MM.1S (cell line): ENCODE measurements around the gene HOXC11.

Source experiments
- DNase-seq: peaks from one replicate; pipeline ENCODE4 v3.0.0-alpha.2; 2015
- H2AFZ ChIP-seq: fragments of 300-600 bp; sonication (generic); 2 replicates; pipeline ENCODE4 v1.6.0; 2016; ENCODE audit warnings: antibody characterized with exemption, low read length
- H3F3A ChIP-seq: fragments of 300-600 bp; sonication (generic); 2 replicates; pipeline ENCODE4 v1.6.1; 2016; ENCODE audit warnings: mild to moderate bottlenecking, antibody characterized with exemption, low read length, moderate library complexity, mixed read lengths; ENCODE audit not compliant: insufficient read depth
- H3K27ac ChIP-seq: fragments of 300-600 bp; sonication (generic); 2 replicates; pipeline ENCODE4 v1.5.1; 2016; ENCODE audit warnings: mild to moderate bottlenecking, low read length
- H3K27me3 ChIP-seq: fragments of 300-600 bp; sonication (generic); replicated peaks from 2 replicates; pipeline ENCODE4 v1.6.0; 2016; ENCODE audit warnings: low read length; ENCODE audit not compliant: insufficient read depth
- H3K36me3 ChIP-seq: fragments of 300-600 bp; sonication (generic); replicated peaks from 2 replicates; pipeline ENCODE4 v1.6.1; 2016; ENCODE audit warnings: mild to moderate bottlenecking, low read length, mixed read lengths; ENCODE audit not compliant: insufficient read depth
- H3K4me1 ChIP-seq: fragments of 300-600 bp; sonication (generic); 2 replicates; pipeline ENCODE4 v1.6.1; 2016; ENCODE audit warnings: low read length, mixed read lengths
- H3K4me2 ChIP-seq: fragments of 300-600 bp; sonication (generic); 2 replicates; pipeline ENCODE4 v1.6.0; 2016; ENCODE audit warnings: low read depth, low read length
- H3K4me3 ChIP-seq: fragments of 300-600 bp; sonication (generic); 2 replicates; pipeline ENCODE4 v1.5.1; 2016; ENCODE audit warnings: low read length, mixed read lengths
- H3K79me2 ChIP-seq: fragments of 300-600 bp; sonication (generic); 2 replicates; pipeline ENCODE4 v1.6.1; 2016; ENCODE audit warnings: mixed run types, low read length, mixed read lengths
- H3K9ac ChIP-seq: fragments of 300-600 bp; sonication (generic); 2 replicates; pipeline ENCODE4 v1.6.1; 2016; ENCODE audit warnings: low read length, mixed read lengths
- H3K9me2 ChIP-seq: fragments of 300-600 bp; sonication (generic); replicated peaks from 2 replicates; pipeline ENCODE4 v1.6.1; 2016; ENCODE audit warnings: mild to moderate bottlenecking, low read length, mixed read lengths; ENCODE audit not compliant: insufficient read depth
- H3K9me3 ChIP-seq: fragments of 300-600 bp; sonication (generic); replicated peaks from 2 replicates; pipeline ENCODE4 v1.6.1; 2016; ENCODE audit warnings: mild to moderate bottlenecking, low read length, mixed read lengths; ENCODE audit not compliant: insufficient read depth
- H4K20me1 ChIP-seq: fragments of 300-600 bp; sonication (generic); 2 replicates; pipeline ENCODE4 v1.6.1; 2016; ENCODE audit warnings: mild to moderate bottlenecking, low read length, moderate library complexity, mixed read lengths; ENCODE audit not compliant: insufficient read depth
- EZH2 ChIP-seq: fragments of 300-600 bp; sonication (generic); optimal IDR thresholded peaks from 2 replicates; pipeline ENCODE3; 2017; ENCODE audit warnings: low read depth, mild to moderate bottlenecking, antibody characterized with exemption, low read length, mixed read lengths
- EZH2phosphoT487 ChIP-seq: fragments of 300-600 bp; sonication (generic); IDR thresholded peaks from 2 replicates; pipeline ENCODE4 v1.6.1; 2018; ENCODE audit warnings: antibody characterized with exemption, low read length
- TF ChIP-seq, protein P1 (sequence below): fragments of 300-600 bp; sonication (generic); IDR thresholded peaks from 2 replicates; pipeline ENCODE4 v1.5.1; 2016; ENCODE audit warnings: antibody characterized with exemption, low read length, mixed read lengths

HOXC11 gene

DNA sequence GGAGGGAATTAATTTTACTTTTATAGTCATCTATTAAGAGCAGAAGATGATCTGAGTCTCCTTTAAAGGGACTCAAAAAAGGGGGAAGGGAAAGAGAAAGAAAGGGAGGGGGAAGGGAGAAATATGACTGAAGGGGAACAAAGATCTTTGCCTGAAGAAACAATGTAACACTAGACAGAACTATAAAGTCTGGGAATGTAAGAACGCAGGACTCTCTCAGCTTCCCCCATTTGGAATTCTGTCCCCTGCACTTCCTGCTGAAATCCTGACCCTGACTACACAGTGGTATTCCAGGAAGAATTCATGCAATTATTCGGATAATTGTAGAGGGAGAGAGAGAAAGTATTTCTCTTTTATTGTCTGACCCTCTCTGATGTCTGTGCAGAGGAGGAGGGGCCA, 8.6 kb upstream of the HOXC11 start:
- Histone ChIP-seq H3K27ac (no peak overlapping the region), H3F3A (no peaks in the 10 kb centered on the region), H3K4me1 (no peaks in the 10 kb centered on the region), H3K27me3 (peaks cover 100% of the 10 kb centered on the region), H3K79me2 (no peaks in the 10 kb centered on the region), H3K4me3 (no peak overlapping the region), H3K36me3 (no peaks in the 10 kb centered on the region), H3K9me3 (no peaks in the 10 kb centered on the region), H2AFZ (no peak overlapping the region), H3K9ac (no peak overlapping the region), H4K20me1 (no peaks in the 10 kb centered on the region), H3K9me2 (no peaks in the 10 kb centered on the region), H3K4me2 (no peak overlapping the region; the same call in 1 of the 2 replicates)
- TF ChIP-seq EZH2phosphoT487: 0 out of 2 replicates have a peak, but pooled peaks have one; percentile 14
- TF ChIP-seq, protein P1, sequence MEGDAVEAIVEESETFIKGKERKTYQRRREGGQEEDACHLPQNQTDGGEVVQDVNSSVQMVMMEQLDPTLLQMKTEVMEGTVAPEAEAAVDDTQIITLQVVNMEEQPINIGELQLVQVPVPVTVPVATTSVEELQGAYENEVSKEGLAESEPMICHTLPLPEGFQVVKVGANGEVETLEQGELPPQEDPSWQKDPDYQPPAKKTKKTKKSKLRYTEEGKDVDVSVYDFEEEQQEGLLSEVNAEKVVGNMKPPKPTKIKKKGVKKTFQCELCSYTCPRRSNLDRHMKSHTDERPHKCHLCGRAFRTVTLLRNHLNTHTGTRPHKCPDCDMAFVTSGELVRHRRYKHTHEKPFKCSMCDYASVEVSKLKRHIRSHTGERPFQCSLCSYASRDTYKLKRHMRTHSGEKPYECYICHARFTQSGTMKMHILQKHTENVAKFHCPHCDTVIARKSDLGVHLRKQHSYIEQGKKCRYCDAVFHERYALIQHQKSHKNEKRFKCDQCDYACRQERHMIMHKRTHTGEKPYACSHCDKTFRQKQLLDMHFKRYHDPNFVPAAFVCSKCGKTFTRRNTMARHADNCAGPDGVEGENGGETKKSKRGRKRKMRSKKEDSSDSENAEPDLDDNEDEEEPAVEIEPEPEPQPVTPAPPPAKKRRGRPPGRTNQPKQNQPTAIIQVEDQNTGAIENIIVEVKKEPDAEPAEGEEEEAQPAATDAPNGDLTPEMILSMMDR: no peak
- no peak for DNase-seq

DNA sequence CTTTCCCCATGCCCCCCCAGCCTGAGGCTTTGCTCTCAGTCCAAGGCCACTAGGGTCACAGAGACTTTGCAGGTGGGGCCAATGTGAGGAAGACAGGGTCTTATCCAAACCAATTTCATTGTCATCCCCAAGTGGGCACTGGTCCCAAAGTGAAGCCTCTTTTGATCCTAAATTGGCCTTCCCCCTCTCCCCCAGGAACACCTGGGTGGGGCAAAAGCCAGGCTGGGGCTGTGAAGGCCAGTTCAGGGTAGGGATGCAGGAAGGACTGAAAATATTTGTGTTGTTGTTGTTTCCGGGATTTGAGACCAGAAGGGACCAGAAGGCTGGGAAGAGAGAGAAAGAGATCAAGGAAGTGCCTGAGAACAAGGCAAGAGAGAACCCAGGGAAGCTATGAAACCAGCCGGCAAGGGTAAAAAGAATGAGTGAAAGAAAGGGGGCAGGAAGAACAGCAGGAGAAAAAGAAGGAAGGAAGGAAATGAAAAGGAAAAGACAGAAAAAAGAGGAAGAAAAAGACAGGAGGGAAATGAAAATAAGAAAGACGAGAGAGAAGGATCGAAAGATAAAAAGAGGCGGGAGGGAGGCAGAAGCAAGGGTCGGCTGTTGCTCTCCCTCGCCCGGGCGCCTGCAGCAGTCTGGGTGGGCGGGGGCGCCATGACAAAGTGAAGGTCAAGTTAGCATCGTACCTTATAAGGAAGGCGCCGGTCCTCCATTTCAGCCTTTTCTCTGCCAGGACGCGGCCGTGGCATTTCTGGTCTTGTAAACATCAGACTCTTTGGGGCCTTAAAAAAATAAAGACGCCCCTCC, 7.4 kb upstream of the HOXC11 start:
- no peak overlapping the region for H2AFZ ChIP-seq
- DNase-seq: no peak
- no peak overlapping the region for H3K4me2 ChIP-seq
- TF ChIP-seq, protein P1: no peak
- TF ChIP-seq EZH2 (no peak), EZH2phosphoT487 (no peak)
- no peak overlapping the region for H3K4me3 ChIP-seq
- no peaks in the 10 kb centered on the region for H4K20me1 ChIP-seq
- no peak overlapping the region for H3K27ac ChIP-seq
- peaks cover 100% of the 10 kb centered on the region for H3K27me3 ChIP-seq
- no peak overlapping the region for H3K9ac ChIP-seq
- H3K4me1 ChIP-seq: no peaks in the 10 kb centered on the region
- no peaks in the 10 kb centered on the region for H3K9me3 ChIP-seq
- H3K79me2 ChIP-seq: no peaks in the 10 kb centered on the region
- no peaks in the 10 kb centered on the region for H3F3A ChIP-seq
- no peaks in the 10 kb centered on the region for H3K9me2 ChIP-seq
- no peaks in the 10 kb centered on the region for H3K36me3 ChIP-seq

DNA sequence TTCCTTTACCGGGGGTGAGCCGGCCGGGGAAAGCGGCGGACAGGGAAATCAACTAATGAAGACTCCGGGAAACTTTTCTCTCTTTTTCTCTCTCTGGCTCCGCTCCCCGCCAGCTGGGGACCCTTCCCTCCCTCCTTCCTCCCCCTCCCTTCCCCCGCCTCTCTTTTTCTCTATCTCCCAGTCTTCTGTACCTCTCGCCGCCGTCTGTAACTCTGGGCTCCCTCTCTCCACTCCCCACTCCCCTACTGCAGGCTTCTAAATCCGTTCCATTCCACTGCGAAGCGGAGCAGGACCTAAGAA, 6.9 kb upstream of the HOXC11 start:
- Histone ChIP-seq H3K9ac (no peak overlapping the region), H3K4me1 (no peaks in the 10 kb centered on the region), H3K4me2 (no peak overlapping the region), H3K4me3 (no peak overlapping the region), H3K79me2 (no peaks in the 10 kb centered on the region), H3K27ac (no peak overlapping the region), H4K20me1 (no peaks in the 10 kb centered on the region), H3K27me3 (peaks cover 100% of the 10 kb centered on the region), H3K36me3 (no peaks in the 10 kb centered on the region), H2AFZ (no peak overlapping the region), H3K9me3 (no peaks in the 10 kb centered on the region), H3F3A (no peaks in the 10 kb centered on the region), H3K9me2 (no peaks in the 10 kb centered on the region)
- no peak for DNase-seq
- TF ChIP-seq EZH2phosphoT487 (no peak), EZH2 (no peak)
- TF ChIP-seq, protein P1: no peak
